Measurements from ENCODE around the gene DBR1.

DNA sequence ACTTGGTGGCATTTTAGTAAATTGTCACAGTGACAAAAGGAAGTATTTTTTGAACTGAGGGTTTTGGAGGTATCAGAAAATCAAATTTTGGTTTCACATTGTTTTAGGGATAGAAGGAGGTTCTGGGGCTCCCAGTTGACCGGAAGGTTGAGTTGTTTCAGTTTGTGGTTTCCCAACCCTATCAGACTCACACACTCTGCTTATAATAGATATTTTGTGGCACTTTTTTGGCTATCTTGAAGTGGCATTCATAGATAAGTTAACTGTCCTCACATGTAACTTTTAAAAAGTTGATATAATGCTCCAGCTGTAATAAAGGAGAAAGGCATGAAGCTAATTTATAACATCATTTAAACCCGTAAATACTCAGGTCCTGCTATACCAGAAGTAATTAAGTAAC, 25.1 kb upstream of the DBR1 start:
- TF ChIP-seq CTCF (IDR thresholded peaks at IDR 0.05; ENCODE audit: low read depth, low read length) (no peak), EZH2phosphoT487 (IDR thresholded peaks at IDR 0.05; ENCODE audit: low read depth) (no peak)
